HepG2 (cell line): ENCODE results near the gene TUBG2. TPM values are rescaled to one million over a fixed set of nuclear protein-coding genes. Genes with fewer than 3 reads are reported as not detected.
"Not testable (repeated sequence)": the region's sequence is repeated elsewhere in the genome, so short reads cannot be mapped to it uniquely, and the experiment has no call there.

Source experiments
- ATAC-seq: fragments of 200-7000 bp; cut with Tn5 transposase; 3 replicates; pipeline ENCODE4 v1.9.1; 2020; ENCODE audit warnings: mild to moderate bottlenecking, moderate library complexity
- BruUV-seq: library from RNA; stranded (reverse); fragments of 400-500 nt; replicated peaks from 2 replicates; lab custom pipeline; 2021; lab: Mats Ljungman, UMichigan
- CTCF ChIA-PET: fragments of 300-600 bp; formaldehyde crosslinking; extraction: SDS; loops from one replicate; lab custom pipeline; 2021; ENCODE audit warnings: low total read pairs, inconsistent platforms, low intra/inter-chr PET ratio; lab: Yijun Ruan, JAX
- POLR2A ChIA-PET: fragments of 350-600 bp; sonication (Branson Sonifier 250); formaldehyde crosslinking; loops from one replicate; lab custom pipeline; 2020; ENCODE audit warnings: antibody characterized with exemption, inconsistent platforms; lab: Yijun Ruan, JAX
- DNase-seq: peaks from one replicate; pipeline ENCODE4 v3.0.0-alpha.2; 2015; ENCODE audit warnings: low spot score
- FAIRE-seq: peaks from 3 replicates; lab custom pipeline; 2011; peaks lifted over from hg19 to GRCh38; lab: Jason Lieb, UNC
- H2AFZ ChIP-seq: one replicate; pipeline ENCODE4 v1.6.1; 2011; ENCODE audit warnings: low read length, inconsistent platforms
- H3K27ac ChIP-seq: fragments of 300-600 bp; 3 replicates; pipeline ENCODE4 v1.8.0; 2011; ENCODE audit warnings: mixed run types, mild to moderate bottlenecking, mixed read lengths, low read length, inconsistent platforms; ENCODE audit not compliant: insufficient read depth; ENCODE audit errors: extremely low read length
- H3K27me3 ChIP-seq, 2 experiments: fragments of 200-600 bp in 1 of 2; 2 replicates in 1 of 2; 3 replicates in 1 of 2; pipeline versions ENCODE4 v1.6.0 to v1.8.0; 2011; ENCODE audit warnings: low read length in 2 of 2, mild to moderate bottlenecking in 2 of 2, moderate library complexity in 2 of 2, inconsistent platforms in 1 of 2; ENCODE audit not compliant: insufficient read depth in 2 of 2, control insufficient read depth in 1 of 2
- H3K36me3 ChIP-seq, 2 experiments: fragments of 200-600 bp in 1 of 2; replicated peaks in 1 of 2; 2 replicates in 1 of 2; 3 replicates in 1 of 2; pipeline versions ENCODE4 v1.5.1 to v1.8.0; 2011; ENCODE audit warnings: low read length in 2 of 2, inconsistent platforms in 1 of 2; ENCODE audit not compliant: insufficient read depth in 2 of 2, control insufficient read depth in 1 of 2
- H3K4me1 ChIP-seq: 2 replicates; pipeline ENCODE4 v1.5.1; 2012; ENCODE audit warnings: low read length, inconsistent platforms; ENCODE audit not compliant: insufficient read depth
- H3K4me2 ChIP-seq: 2 replicates; pipeline ENCODE4 v1.6.0; 2011; ENCODE audit warnings: low read depth, low read length, inconsistent platforms
- H3K4me3 ChIP-seq, 3 experiments: fragments of 200-600 bp in 1 of 3; sonication (generic), shearing (Covaris generic) in 1 of 3; replicated peaks in 1 of 3; 2 replicates each; pipeline ENCODE4 v1.5.1; 2011 to 2016; ENCODE audit warnings: low read length in 3 of 3, inconsistent platforms in 2 of 3, low read depth in 2 of 3, mild to moderate bottlenecking in 2 of 3, control low read depth in 1 of 3, mixed read lengths in 1 of 3; ENCODE audit not compliant: insufficient read depth in 1 of 3
- H3K79me2 ChIP-seq: one replicate; pipeline ENCODE4 v1.6.1; 2011; ENCODE audit warnings: low read length, inconsistent platforms; ENCODE audit not compliant: insufficient read depth
- H3K9ac ChIP-seq: 2 replicates; pipeline ENCODE4 v1.6.0; 2011; ENCODE audit warnings: mild to moderate bottlenecking, low read depth, low read length, inconsistent platforms; ENCODE audit not compliant: insufficient read depth
- H3K9me3 ChIP-seq: 2 replicates; pipeline ENCODE4 v1.5.1; 2012; ENCODE audit warnings: mild to moderate bottlenecking, low read length
- H4K20me1 ChIP-seq: 2 replicates; pipeline ENCODE4 v1.6.0; 2011; ENCODE audit warnings: inconsistent platforms, mild to moderate bottlenecking, low read length, moderate library complexity; ENCODE audit not compliant: insufficient read depth
- AGO2 ChIP-seq: fragments of 200-400 bp; formaldehyde crosslinking; optimal IDR thresholded peaks from 2 replicates; pipeline ENCODE3; 2017; ENCODE audit warnings: mild to moderate bottlenecking, low read depth, low read length, moderate library complexity
- ARID4A ChIP-seq: sonication (generic); formaldehyde crosslinking; IDR thresholded peaks from 2 replicates; pipeline ENCODE4 v1.5.0; 2020; ENCODE audit warnings: mild to moderate bottlenecking, missing genetic modification reagents, borderline replicate concordance
- CBX5 ChIP-seq: sonication (generic); formaldehyde crosslinking; IDR thresholded peaks from 2 replicates; pipeline ENCODE4 v1.4.0; 2020; ENCODE audit warnings: missing genetic modification reagents, borderline replicate concordance
- MTERF4 ChIP-seq: sonication (generic); formaldehyde crosslinking; IDR thresholded peaks from 2 replicates; pipeline ENCODE4 v1.8.0; 2023; ENCODE audit warnings: mild to moderate bottlenecking, missing genetic modification reagents
- NR2F6 ChIP-seq, 2 experiments: IDR thresholded peaks; 2 replicates each; pipeline ENCODE4 v1.6.1; 2016; ENCODE audit warnings: antibody characterized with exemption in 1 of 2, mild to moderate bottlenecking in 1 of 2
- POLR2G ChIP-seq: fragments of 200-400 bp; formaldehyde crosslinking; IDR thresholded peaks from 2 replicates; pipeline ENCODE4 v1.6.1; 2018; ENCODE audit warnings: mild to moderate bottlenecking, low read depth, low read length, moderate library complexity
- RBFOX2 ChIP-seq: fragments of 200-400 bp; formaldehyde crosslinking; IDR thresholded peaks from 2 replicates; pipeline ENCODE4 v1.6.1; 2017; ENCODE audit warnings: low read depth, mild to moderate bottlenecking, low read length
- ZFP82 ChIP-seq: sonication (generic); formaldehyde crosslinking; IDR thresholded peaks from 2 replicates; pipeline ENCODE4 v1.5.1; 2020; ENCODE audit warnings: mild to moderate bottlenecking, missing genetic modification reagents, borderline replicate concordance
- ZNF263 ChIP-seq: sonication (generic); formaldehyde crosslinking; IDR thresholded peaks from 2 replicates; pipeline ENCODE4 v1.4.0; 2020; ENCODE audit warnings: missing genetic modification reagents
- ZNF432 ChIP-seq: sonication (generic); formaldehyde crosslinking; IDR thresholded peaks from 2 replicates; pipeline ENCODE4 v1.5.0; 2020; ENCODE audit warnings: missing genetic modification reagents, mild to moderate bottlenecking, borderline replicate concordance
- ZNF576 ChIP-seq: sonication (generic); formaldehyde crosslinking; IDR thresholded peaks from 2 replicates; pipeline ENCODE4 v1.4.0; 2020; ENCODE audit warnings: mild to moderate bottlenecking, missing genetic modification reagents
- ZNF605 ChIP-seq: sonication (generic); formaldehyde crosslinking; IDR thresholded peaks from 2 replicates; pipeline ENCODE4 v1.8.0; 2022; ENCODE audit warnings: mild to moderate bottlenecking, missing genetic modification reagents
- WGBS: methylation state at CpG from one replicate; pipeline ENCODE4 v1.1.6; 2017; ENCODE audit warnings: low lambda C conversion rate; 5-methylcytosine and 5-hydroxymethylcytosine counted together
- in situ Hi-C: cut with HindIII; loops from 2 replicates; pipeline ENCODE4 v1.10.0; 2017; ENCODE audit warnings: low pct_unique_long_range_greater_than_20kb; ENCODE audit not compliant: extremely low pct_ligation_motif_present
- intact Hi-C: fragments of 100-400 bp; cut with micrococcal nuclease; formaldehyde crosslinking; loops from one replicate; pipeline ENCODE4 v1.10.0; 2022; ENCODE audit not compliant: unreplicated experiment
- polyA plus RNA-seq, 8 experiments: library from polyadenylated mRNA; depleted of rRNA in 3 of 8; stranded (reverse) in 7 of 8; unstranded in 1 of 8; fragments of >200 nt; fragmentation: Illumina TruSeq in 4 of 8; extraction: Trizol in 4 of 8; gene quantifications; 2 replicates each; pipeline versions ENCODE4 v1.2.1 to v1.2.3, GENCODE V29; 2011 to 2016; ENCODE audit warnings: low read depth in 4 of 8, missing spikeins in 1 of 8, mixed read lengths in 1 of 8; ENCODE audit not compliant: insufficient read depth in 1 of 8
- total RNA-seq, 5 experiments: library from RNA; depleted of rRNA; stranded (reverse); fragments of >200 nt; fragmentation: Illumina TruSeq; extraction: Trizol; gene quantifications; 2 replicates each; pipeline ENCODE4 v1.2.3, GENCODE V29; 2016; ENCODE audit warnings: low read depth in 1 of 5
- TF ChIP-seq, protein P1 (sequence below): sonication (generic); formaldehyde crosslinking; IDR thresholded peaks from 2 replicates; pipeline ENCODE4 v1.5.0; 2020; ENCODE audit warnings: missing genetic modification reagents

TUBG2 gene
- total and polyA plus RNA-seq, 2 of the 13 experiments (the other 11 are each of a cell fraction or from before 2014, with no cell fraction given) = 16.0 to 42.3 TPM

- 0 out of 2 replicates have a peak, but pooled peaks have one; percentile 13 for TF ChIP-seq NR2F6 (IDR thresholded peaks at IDR 0.05)
- not testable (repeated sequence) for TF ChIP-seq NR2F6 (CRISPR knock-in tag; IDR thresholded peaks at IDR 0.05)
- TF ChIP-seq MTERF4 = peak; percentile 29; the same call in 1 of the 2 replicates
- TF ChIP-seq RBFOX2 = peak; percentile 52
- peak; percentile 79; the same call in 1 of the 2 replicates for TF ChIP-seq ZFP82 (CRISPR knock-in tag)
- peak; percentile 87; the same call in 1 of the 2 replicates for TF ChIP-seq ZNF263 (CRISPR knock-in tag)
- TF ChIP-seq ZNF576 = 0 out of 2 replicates have a peak, but pooled peaks have one; percentile 9
- TF ChIP-seq, all 625 proteins: peak for 62; not testable (repeated sequence) for 563
These were observed 49.0 kb upstream of the TUBG2 start (continued) for GRCh38 chr17:42609814-42610801.

GRCh38 chr17:42612013-42612412, 47.1 kb upstream of the TUBG2 start:
- TF ChIP-seq ARID4A (no peak), POLR2G (peak; percentile 35), ZNF432 (CRISPR knock-in tag) (no peak), CBX5 (CRISPR knock-in tag) (0 out of 2 replicates have a peak, but pooled peaks have one; percentile 9), ZNF605 (CRISPR knock-in tag) (0 out of 2 replicates have a peak, but pooled peaks have one; percentile 22), AGO2 (no peak)
- TF ChIP-seq, protein P1, sequence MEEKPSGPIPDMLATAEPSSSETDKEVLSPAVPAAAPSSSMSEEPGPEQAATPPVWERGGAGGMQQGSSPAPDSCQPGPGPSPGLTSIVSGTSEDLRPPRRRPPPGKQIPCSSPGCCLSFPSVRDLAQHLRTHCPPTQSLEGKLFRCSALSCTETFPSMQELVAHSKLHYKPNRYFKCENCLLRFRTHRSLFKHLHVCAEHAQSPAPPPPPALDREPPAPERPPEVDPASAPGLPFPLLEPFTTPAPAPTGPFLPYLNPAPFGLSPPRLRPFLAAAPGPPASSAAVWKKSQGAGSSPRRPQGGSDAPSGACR = no peak
- TF ChIP-seq, all 625 proteins: peak for 3
- Histone ChIP-seq H3K4me3 (no peak overlapping the region), H4K20me1 (no peaks in the 10 kb centered on the region; the same call in 1 of the 2 replicates), H3K4me2 (no peak overlapping the region), H3K79me2 (peaks cover 27% of the 10 kb centered on the region), H3K9ac (no peak overlapping the region), H3K9me3 (no peaks in the 10 kb centered on the region), H3K36me3 (peaks cover 28 to 38% of the 10 kb centered on the region in 2 experiments), H3K27ac (no peak overlapping the region), H3K4me1 (peaks cover 32% of the 10 kb centered on the region), H3K27me3 (no peaks in the 10 kb centered on the region; a peak in 1 of 5 replicates), H2AFZ (no peak overlapping the region)
- BruUV-seq = TSS peak; percentile 25
- ATAC-seq (no peak), FAIRE-seq (no peak), DNase-seq (no peak)
- CTCF ChIA-PET = no interaction called here
- intact Hi-C loops (no loop called here), in situ Hi-C loops (no loop called here)
- POLR2A ChIA-PET = no interaction called here
- WGBS = 96% methylated on average over 4 of the region's 4 CpGs
